GM19452 (cell line): Measurements from ENCODE around the gene R3HDM4.
A peak's percentile ranks its signal among the peaks of the same experiment; 100 is the strongest.

ENCODE experiments used
- ATAC-seq: cut with Tn5 transposase; IDR thresholded peaks from one replicate; pipeline ENCODE4 v1.9.1; 2021; ENCODE audit not compliant: unreplicated experiment

Gene R3HDM4

GRCh38 chr19:932648-933552 lies 19.9 kb upstream of the R3HDM4 start:
- ATAC-seq = no peak

- ATAC-seq = no peak
Observed at GRCh38 chr19:931860-932647, 19.0 kb upstream of the R3HDM4 start.

GRCh38 chr19:929891-930258 lies 16.9 kb upstream of the R3HDM4 start:
- no peak for ATAC-seq

DNA sequence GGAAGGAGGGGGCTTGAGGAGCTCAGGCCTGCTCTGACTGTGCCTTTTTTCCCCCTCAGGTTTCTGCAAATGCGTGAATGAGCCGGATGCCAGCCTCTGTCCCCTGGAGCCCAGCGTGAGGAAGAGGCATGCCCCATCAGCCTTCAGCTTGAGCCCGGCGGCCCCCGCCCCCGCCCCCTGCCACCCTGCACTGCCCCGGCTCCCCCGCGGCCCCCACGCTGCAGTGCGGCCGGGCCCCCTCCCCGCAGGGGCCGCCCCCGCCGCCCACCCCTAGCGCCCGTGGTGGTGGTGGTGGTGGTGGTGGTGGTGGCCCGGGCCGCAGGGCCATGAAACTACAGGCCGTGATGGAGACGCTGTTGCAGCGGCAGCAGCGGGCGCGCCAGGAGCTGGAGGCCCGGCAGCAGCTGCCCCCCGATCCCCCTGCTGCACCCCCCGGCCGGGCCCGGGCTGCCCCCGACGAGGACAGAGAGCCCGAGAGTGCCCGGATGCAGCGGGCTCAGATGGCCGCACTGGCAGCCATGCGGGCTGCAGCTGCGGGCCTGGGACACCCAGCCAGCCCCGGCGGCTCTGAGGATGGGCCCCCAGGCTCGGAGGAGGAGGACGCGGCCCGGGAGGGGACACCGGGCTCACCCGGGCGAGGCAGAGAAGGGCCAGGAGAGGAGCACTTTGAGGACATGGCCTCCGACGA lies 16.3 kb upstream of the R3HDM4 start:
- no peak for ATAC-seq

- no peak for ATAC-seq
Observed at GRCh38 chr19:928471-929202, 15.6 kb upstream of the R3HDM4 start.

GRCh38 chr19:927780-928401 lies 14.9 kb upstream of the R3HDM4 start:
- ATAC-seq = no peak

DNA sequence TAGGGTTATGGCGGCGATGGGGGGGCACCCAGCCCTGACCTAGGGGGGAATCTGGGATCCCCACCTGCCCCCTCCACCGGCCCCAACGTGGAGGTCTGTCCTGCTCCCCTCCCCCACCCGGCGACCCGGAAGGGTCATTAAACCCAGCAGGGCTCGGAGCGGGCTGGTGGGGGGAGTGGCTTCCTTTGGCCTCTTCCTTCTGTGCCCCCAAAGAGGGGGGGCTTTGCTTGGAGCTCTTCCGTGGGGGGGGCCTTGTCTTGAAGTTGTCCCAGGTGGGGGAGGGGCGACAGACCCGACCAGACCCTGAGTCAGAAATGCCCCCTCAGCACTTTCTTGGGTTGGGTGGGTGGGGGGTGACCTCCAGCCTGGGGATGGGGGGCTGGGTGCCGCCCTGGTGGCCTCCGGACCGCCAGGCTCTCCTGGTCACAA lies 14.3 kb upstream of the R3HDM4 start:
- ATAC-seq = no peak

DNA sequence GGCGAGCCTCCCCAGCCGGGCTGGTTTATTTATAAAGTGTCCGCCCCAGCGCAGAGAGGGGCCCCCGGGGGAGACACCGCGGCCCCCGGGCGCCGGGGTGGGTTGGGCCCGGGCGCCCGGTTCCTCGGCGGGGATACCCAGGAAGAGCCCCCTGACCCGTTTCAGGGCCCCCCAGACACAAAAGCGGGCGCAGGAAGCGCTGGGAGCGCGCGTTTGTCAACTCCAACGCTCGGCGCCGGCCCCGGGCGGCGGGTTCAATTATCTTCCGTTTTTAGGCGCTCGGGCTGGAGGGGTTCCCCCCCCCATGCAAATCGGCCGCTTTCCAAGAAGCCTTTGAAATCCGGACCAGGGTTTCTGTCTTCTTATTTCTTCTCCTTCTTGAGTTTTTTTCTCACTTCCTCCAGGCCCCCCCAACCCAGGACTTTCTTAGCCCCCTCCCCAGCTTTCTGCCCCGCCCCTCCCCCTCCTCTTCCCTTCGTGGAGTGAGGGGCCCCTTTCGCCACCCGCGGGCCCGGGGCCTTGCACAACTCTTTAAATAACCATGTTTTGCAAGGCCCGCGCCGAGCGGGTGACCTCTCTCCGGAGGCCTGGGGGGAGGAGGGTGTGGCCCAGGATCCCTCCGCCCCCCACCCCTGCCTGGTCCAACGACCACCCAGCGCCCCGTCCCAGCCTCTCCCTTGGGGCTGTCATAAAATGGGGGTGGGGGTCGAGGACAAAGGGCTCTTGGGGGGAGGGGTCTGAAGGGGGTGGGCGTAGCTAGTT lies 13.8 kb upstream of the R3HDM4 start:
- no peak for ATAC-seq

- no peak for ATAC-seq
Observed at GRCh38 chr19:926323-926588, 13.2 kb upstream of the R3HDM4 start.

DNA sequence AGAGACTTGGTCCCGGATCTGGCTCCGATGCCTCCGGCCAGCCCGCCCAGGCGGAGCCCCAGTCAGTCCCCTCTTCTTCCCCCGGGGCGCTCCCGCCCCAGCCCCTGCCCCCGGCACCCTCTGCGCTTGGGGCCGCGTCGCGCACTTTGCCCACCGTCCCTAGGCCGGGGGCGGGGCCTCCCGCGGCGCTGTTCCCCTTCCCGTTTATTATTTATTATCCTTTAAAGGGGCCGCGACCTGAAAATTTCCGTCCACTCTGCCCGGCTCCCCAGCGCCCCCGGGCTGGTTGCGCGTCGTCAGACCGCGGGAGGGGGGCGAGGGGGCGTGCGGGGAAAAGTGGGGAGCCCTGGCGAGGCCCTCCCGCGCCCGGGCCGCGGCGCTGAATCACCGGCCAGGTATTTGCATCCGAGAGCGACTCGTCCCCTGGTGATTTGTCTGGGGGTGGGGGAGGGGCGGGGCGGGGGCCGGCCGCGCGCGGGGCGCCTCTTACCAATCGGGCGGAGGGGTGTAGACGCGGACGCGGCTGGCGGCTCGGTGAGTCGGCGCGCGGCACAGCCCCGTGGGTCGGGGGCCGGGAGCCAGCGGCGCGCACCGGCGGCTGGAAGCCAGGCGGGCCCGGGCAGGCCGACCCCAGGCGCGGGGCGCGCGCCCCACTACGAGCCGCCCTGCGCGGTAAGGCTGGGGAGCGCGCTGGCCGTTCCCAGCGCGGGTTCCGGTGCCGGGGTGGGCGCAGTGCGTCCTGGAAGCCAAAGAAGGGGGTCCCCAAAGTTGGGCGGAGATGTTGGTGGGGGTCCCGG lies 12.7 kb upstream of the R3HDM4 start, which contains the start of gene ARID3A:
Gene ARID3A (plus strand): TSS at position 510 of the 797 bp plus-strand sequence. CDS start 3,494 bp downstream, outside the sequence.
- peak; percentile 55 for ATAC-seq

- ATAC-seq = peak; percentile 45
Observed at GRCh38 chr19:925087-925525, 12.1 kb upstream of the R3HDM4 start.

GRCh38 chr19:924553-925086 lies 11.6 kb upstream of the R3HDM4 start:
- ATAC-seq = no peak

- ATAC-seq = no peak
Observed at GRCh38 chr19:920051-920864, 7.2 kb upstream of the R3HDM4 start.

GRCh38 chr19:919199-920050 lies 6.4 kb upstream of the R3HDM4 start:
- ATAC-seq = no peak

DNA sequence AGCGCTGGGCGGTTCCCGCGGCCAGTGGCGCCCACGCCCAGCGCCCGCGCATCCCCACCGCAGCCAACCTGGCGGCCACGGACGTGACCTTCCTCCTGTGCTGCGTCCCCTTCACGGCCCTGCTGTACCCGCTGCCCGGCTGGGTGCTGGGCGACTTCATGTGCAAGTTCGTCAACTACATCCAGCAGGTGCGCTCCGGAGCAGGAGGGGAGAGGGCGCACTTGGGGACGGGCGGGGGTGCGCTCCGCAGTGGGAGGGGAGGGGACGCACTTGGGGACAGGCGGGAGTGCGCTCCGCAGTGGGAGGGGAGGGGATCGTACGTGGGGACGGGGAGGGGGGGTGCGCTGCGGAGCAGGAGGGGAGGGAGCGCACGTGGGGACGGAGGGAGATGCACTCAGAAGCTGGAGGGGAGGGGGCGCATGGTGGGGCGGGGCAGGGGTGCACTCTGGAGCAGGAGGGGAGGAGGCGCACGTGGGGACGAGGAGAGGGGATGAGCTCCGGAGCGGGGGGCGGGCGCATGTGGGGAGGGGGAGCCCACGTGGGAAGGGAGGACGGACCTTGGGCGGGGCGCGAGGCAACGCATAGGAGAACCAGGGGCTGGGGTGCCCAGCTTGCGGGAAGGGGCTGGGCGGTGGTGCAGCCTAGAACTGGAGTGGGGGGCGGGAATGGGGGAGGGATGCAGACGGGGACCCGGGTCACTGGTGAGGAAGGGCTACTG lies 5.6 kb upstream of the R3HDM4 start:
- no peak for ATAC-seq

DNA sequence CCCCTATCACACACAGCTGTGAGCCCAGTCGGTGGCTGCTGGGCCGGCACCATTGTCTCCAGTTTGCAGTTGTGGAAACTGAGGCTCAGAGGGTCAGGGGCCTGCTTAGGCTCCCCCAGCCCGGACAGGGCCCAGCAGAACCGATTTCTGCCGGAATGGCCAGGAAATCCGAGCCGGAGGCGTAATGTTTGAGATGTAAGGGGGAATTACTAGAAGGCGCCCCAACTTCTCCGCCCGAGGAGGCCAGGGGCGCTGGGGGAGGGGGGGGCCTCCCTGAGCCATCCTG lies 5.1 kb upstream of the R3HDM4 start:
- no peak for ATAC-seq
